Measurements from ENCODE around the gene CRACR2B. TPM values are rescaled to one million over a fixed set of nuclear protein-coding genes. Genes with fewer than 3 reads are reported as not detected.

The CRACR2B gene
- polyA plus RNA-seq, 3 donors: 1.0 to 11.0 (median 1.4) TPM

DNA sequence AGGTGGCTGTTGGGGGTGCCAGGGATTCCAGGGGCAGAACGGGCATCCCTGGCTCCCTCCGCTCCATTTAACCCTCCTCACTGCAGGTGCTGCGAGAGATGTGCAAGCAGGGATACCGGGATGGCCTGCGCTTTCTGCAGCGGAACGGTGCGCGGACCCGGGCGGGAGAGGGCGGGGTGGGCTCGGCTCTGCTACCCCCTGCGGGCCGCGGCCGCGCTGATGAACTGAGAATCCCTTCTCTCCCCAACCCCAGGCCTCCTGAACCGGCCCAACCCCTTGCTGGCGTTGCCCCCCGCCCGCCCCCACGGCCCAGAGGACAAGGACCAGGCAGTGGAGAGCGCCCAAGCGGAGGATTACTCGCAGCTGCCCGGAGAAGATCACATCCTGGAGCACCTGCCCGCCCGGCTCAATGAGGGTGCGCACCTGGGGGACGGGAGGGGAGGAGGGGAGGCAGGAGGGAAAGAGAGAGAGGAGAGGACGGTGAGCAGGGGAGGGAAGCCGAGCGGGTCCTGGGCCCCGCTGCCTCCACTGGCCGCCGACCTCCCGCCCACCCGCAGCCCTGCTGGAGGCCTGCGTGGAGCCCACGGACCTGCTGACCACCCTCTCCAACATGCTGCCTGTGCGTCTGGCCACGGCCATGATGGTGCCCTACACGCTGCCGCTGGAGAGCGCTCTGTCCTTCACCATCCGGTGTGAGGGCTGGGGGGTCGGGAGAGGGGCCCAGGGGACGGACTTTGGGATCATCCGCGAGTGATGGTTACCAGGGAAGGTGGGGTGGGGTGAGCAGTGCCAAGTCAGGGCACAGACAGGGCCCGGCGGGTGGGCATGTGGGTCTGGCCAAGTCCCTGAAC, 4.1 kb upstream of the CRACR2B start:
- peaks cover 34 to 44% of the 10 kb centered on the region in 2 donors for H3K36me3 Mint-ChIP-seq
- H3K27ac Mint-ChIP-seq: no peak overlapping the region
- Histone ChIP-seq H3K9ac (ENCODE audit: insufficient read depth, low read length, poor library complexity, severe bottlenecking) (no peak overlapping the region), H3K4me2 (replicated peaks; ENCODE audit: extremely low read depth, low read length, poor library complexity, severe bottlenecking) (no peak overlapping the region), H3K27ac (ENCODE audit: low read depth in 1 of 2, low read length in 2 of 2) (no peak overlapping the region), H3K9me3 (replicated peaks in 1 of 2; ENCODE audit: control insufficient read depth in 1 of 2, insufficient read depth in 1 of 2, low read length in 2 of 2) (no peaks in the 10 kb centered on the region), H3K4me3 (replicated peaks in 1 of 3; ENCODE audit: low read depth in 2 of 3, low read length in 3 of 3) (no peak overlapping the region), H3K27me3 (ENCODE audit: control insufficient read depth in 2 of 2, insufficient read depth in 2 of 2, low read length in 2 of 2) (peaks cover 0 to 17% of the 10 kb centered on the region in 2 donors), H4K20me1 (ENCODE audit: insufficient read depth, low read length) (peaks cover 60% of the 10 kb centered on the region), H3K36me3 (replicated peaks in 1 of 2; ENCODE audit: control insufficient read depth in 1 of 2, insufficient read depth in 2 of 2, low read length in 2 of 2) (peaks cover 21 to 32% of the 10 kb centered on the region in 2 donors), H2AFZ (ENCODE audit: insufficient read depth, low read depth, low read length, poor library complexity, severe bottlenecking) (no peak overlapping the region), H3K4me1 (ENCODE audit: control insufficient read depth in 1 of 2, insufficient read depth in 2 of 2, low read length in 2 of 2) (peaks cover 64 to 76% of the 10 kb centered on the region in 2 donors), H3K79me2 (ENCODE audit: insufficient read depth, low read length) (peaks cover 53% of the 10 kb centered on the region)
- no peak for DNase-seq
- no peak overlapping the region for H3K4me3 Mint-ChIP-seq
- intact Hi-C loops (cut with micrococcal nuclease): no loop called here
- peaks cover 48% of the 10 kb centered on the region for H3K4me1 Mint-ChIP-seq
- 95% methylated on average over 33 of the region's 53 CpGs for WGBS (ENCODE audit: insufficient coverage)
- H3K9me3 Mint-ChIP-seq: peaks cover 0 to 4% (median 1%) of the 10 kb centered on the region in 7 donors
- no peak for TF ChIP-seq CTCF (IDR thresholded peaks at IDR 0.05)
- peaks cover 17 to 22% (median 20%) of the 10 kb centered on the region in 3 donors for H3K27me3 Mint-ChIP-seq (ENCODE audit: low read depth in 3 of 3)

- peaks cover 0 to 7% (median 1%) of the 10 kb centered on the region in 7 donors for H3K9me3 Mint-ChIP-seq
- TF ChIP-seq CTCF (IDR thresholded peaks at IDR 0.05): no peak
- H3K27ac Mint-ChIP-seq: no peak overlapping the region
- intact Hi-C loops (cut with micrococcal nuclease): no loop called here
- H3K9me3 ChIP-seq (replicated peaks in 1 of 2; ENCODE audit: control insufficient read depth in 1 of 2, insufficient read depth in 1 of 2, low read length in 2 of 2): no peaks in the 10 kb centered on the region
- peaks cover 34 to 44% of the 10 kb centered on the region in 2 donors for H3K36me3 Mint-ChIP-seq
- peaks cover 60% of the 10 kb centered on the region for H4K20me1 ChIP-seq (ENCODE audit: insufficient read depth, low read length)
- H2AFZ ChIP-seq (ENCODE audit: insufficient read depth, low read depth, low read length, poor library complexity, severe bottlenecking): no peak overlapping the region
- 96% methylated on average over 53 of the region's 59 CpGs for WGBS (ENCODE audit: insufficient coverage)
- H3K9ac ChIP-seq (ENCODE audit: insufficient read depth, low read length, poor library complexity, severe bottlenecking): no peak overlapping the region
- no peak for DNase-seq
- no peak overlapping the region for H3K4me3 ChIP-seq (replicated peaks in 1 of 3; ENCODE audit: low read depth in 2 of 3, low read length in 3 of 3)
- peaks cover 0 to 24% of the 10 kb centered on the region in 2 donors for H3K27me3 ChIP-seq (ENCODE audit: control insufficient read depth in 2 of 2, insufficient read depth in 2 of 2, low read length in 2 of 2)
- no peak overlapping the region for H3K27ac ChIP-seq (ENCODE audit: low read depth in 1 of 2, low read length in 2 of 2)
- peaks cover 24 to 28% (median 27%) of the 10 kb centered on the region in 3 donors for H3K27me3 Mint-ChIP-seq (ENCODE audit: low read depth in 3 of 3)
- no peak overlapping the region for H3K4me2 ChIP-seq (replicated peaks; ENCODE audit: extremely low read depth, low read length, poor library complexity, severe bottlenecking)
- H3K4me1 Mint-ChIP-seq: peaks cover 54% of the 10 kb centered on the region
- peaks cover 66 to 78% of the 10 kb centered on the region in 2 donors for H3K4me1 ChIP-seq (ENCODE audit: control insufficient read depth in 1 of 2, insufficient read depth in 2 of 2, low read length in 2 of 2)
- H3K79me2 ChIP-seq (ENCODE audit: insufficient read depth, low read length): peaks cover 50% of the 10 kb centered on the region
- no peak overlapping the region for H3K4me3 Mint-ChIP-seq
- H3K36me3 ChIP-seq (replicated peaks in 1 of 2; ENCODE audit: control insufficient read depth in 1 of 2, insufficient read depth in 2 of 2, low read length in 2 of 2): peaks cover 21 to 32% of the 10 kb centered on the region in 2 donors
Observed at GRCh38 chr11:824292-824880, 3.3 kb upstream of the CRACR2B start.
